Transverse colon (tissue), 4 donors: ENCODE measurements around the gene TEX55. TPM values are rescaled to one million over a fixed set of nuclear protein-coding genes. Genes with fewer than 3 reads are reported as not detected.
A peak's percentile ranks its signal among the peaks of the same experiment; 100 is the strongest.

Experiments
- DNase-seq: peaks from one replicate; pipeline ENCODE4 v3.0.0-alpha.2; 2019
- H3K27ac ChIP-seq, 4 donors: fragments of 200-600 bp; sonication (generic); 2 replicates each; pipeline ENCODE4 v1.5.1; 2016 to 2018; ENCODE audit warnings: inconsistent platforms in 4 of 4
- H3K27me3 ChIP-seq: fragments of 200-600 bp; sonication (generic); 2 replicates; pipeline ENCODE4 v1.5.1; 2017; ENCODE audit warnings: inconsistent platforms
- H3K36me3 ChIP-seq, 4 donors: fragments of 200-600 bp; sonication (generic); 2 replicates each; pipeline ENCODE4 v1.5.1; 2017 to 2019; ENCODE audit warnings: inconsistent platforms in 4 of 4
- H3K4me1 ChIP-seq, 4 donors: fragments of 200-600 bp; sonication (generic); 2 replicates each; pipeline ENCODE4 v1.5.1; 2017 to 2020; ENCODE audit warnings: inconsistent platforms in 4 of 4
- H3K4me3 ChIP-seq, 4 donors: fragments of 200-600 bp; sonication (generic); 1 replicate in 1 of 4; 2 replicates in 3 of 4; pipeline versions ENCODE4 v1.5.1 to v1.6.1; 2017 to 2019; ENCODE audit warnings: inconsistent platforms in 4 of 4
- H3K9me3 ChIP-seq, 2 donors: fragments of 200-600 bp; sonication (generic); 2 replicates each; pipeline ENCODE4 v1.5.1; 2017 to 2019; ENCODE audit warnings: inconsistent platforms in 2 of 2
- EP300 ChIP-seq: sonication (generic); formaldehyde crosslinking; IDR thresholded peaks from one replicate; pipeline ENCODE4 v1.6.1; 2017; ENCODE audit warnings: antibody characterized with exemption, low read depth
- POLR2A ChIP-seq: fragments of 450-650 bp; IDR thresholded peaks from one replicate; pipeline ENCODE4 v1.6.1; 2016; ENCODE audit warnings: antibody characterized with exemption, mild to moderate bottlenecking, moderate library complexity
- POLR2AphosphoS5 ChIP-seq, 3 donors: sonication (generic); formaldehyde crosslinking; IDR thresholded peaks; one replicate each; pipeline ENCODE4 v1.6.1; 2016; ENCODE audit warnings: antibody characterized with exemption in 3 of 3
- WGBS, 2 donors: methylation state at CpG; one replicate each; pipeline ENCODE4 v1.1.5; 2018; ENCODE audit warnings: low coverage in 1 of 2; 5-methylcytosine and 5-hydroxymethylcytosine counted together
- in situ Hi-C, 4 donors: fragments of 200-750 bp; cut with MboI; loops; one replicate each; pipeline versions ENCODE4 v1.15.0 to v1.15.1; 2017; ENCODE audit warnings: low sequenced_read_pairs in 3 of 4, low pct_ligation_motif_present in 1 of 4, low pct_unique_long_range_greater_than_20kb in 1 of 4
- intact Hi-C: fragments of 100-400 bp; cut with DNase I; formaldehyde crosslinking; loops from one replicate; pipeline ENCODE4 v1.15.1; 2023; ENCODE audit warnings: low total_unique reads
- total RNA-seq, 4 donors: library from RNA; depleted of rRNA; stranded (reverse); fragments of >200 nt; gene quantifications; one replicate each; pipeline ENCODE4 v1.1.0, GENCODE V29; 2016
- TF ChIP-seq, protein P1 (sequence below), 5 experiments: fragments of 200-600 bp in 3 of 5; fragments of 450-650 bp in 2 of 5; sonication (generic) in 3 of 5; IDR thresholded peaks; 1 replicate in 2 of 5; 2 replicates in 3 of 5; pipeline ENCODE4 v1.5.1; 2016 to 2017; ENCODE audit warnings: antibody characterized with exemption in 5 of 5, inconsistent platforms in 3 of 5, mild to moderate bottlenecking in 2 of 5, moderate library complexity in 1 of 5

TEX55 gene
- not detected for total RNA-seq

DNA sequence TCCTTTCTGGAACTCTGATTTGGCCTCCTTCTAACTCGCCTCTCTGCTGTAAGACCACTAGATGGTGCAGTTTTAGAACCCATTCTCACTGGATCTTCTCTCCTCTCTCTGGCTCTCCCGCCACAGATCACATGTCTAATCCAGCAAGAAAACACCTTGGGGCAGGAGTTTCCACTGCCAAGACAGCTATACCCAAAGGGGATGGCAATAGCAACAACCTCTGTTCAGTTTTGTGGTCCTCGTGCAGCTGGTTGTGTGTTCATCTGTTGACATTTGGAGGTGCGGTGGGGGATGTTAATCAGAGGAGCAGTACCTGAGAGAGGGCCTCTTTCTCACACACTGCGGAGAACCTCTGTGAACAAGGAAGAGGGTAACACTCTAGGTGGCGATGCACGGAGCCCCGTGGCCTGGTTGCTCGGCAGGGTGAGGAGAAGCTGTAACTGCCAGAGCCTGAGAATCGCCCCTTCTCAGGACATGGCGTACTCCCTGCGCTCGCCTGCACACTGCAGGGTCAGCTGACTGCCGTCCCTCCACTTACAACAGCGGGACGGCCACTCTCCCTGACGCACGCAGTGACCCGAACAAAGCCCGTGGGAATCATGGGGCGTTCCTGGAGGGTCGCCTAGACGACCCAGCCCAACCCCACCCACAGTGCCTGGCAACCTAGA, at the start of gene TEX55:
Gene TEX55, plus strand, starts transcription at position 666 of the 668 bp plus-strand sequence. CDS start 25 bp downstream, outside the sequence.
- no peaks in the 10 kb centered on the region for H3K36me3 ChIP-seq
- no peaks in the 10 kb centered on the region for H3K27me3 ChIP-seq
- no peak for TF ChIP-seq POLR2AphosphoS5 (IDR thresholded peaks at IDR 0.05)
- TF ChIP-seq, protein P1, sequence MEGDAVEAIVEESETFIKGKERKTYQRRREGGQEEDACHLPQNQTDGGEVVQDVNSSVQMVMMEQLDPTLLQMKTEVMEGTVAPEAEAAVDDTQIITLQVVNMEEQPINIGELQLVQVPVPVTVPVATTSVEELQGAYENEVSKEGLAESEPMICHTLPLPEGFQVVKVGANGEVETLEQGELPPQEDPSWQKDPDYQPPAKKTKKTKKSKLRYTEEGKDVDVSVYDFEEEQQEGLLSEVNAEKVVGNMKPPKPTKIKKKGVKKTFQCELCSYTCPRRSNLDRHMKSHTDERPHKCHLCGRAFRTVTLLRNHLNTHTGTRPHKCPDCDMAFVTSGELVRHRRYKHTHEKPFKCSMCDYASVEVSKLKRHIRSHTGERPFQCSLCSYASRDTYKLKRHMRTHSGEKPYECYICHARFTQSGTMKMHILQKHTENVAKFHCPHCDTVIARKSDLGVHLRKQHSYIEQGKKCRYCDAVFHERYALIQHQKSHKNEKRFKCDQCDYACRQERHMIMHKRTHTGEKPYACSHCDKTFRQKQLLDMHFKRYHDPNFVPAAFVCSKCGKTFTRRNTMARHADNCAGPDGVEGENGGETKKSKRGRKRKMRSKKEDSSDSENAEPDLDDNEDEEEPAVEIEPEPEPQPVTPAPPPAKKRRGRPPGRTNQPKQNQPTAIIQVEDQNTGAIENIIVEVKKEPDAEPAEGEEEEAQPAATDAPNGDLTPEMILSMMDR (IDR thresholded peaks at IDR 0.05) = peak; percentile 37 to 69 (median 54)
- no peaks in the 10 kb centered on the region for H3K9me3 ChIP-seq
- intact Hi-C loops (no loop called here), in situ Hi-C loops (no loop called here)
- H3K4me1 ChIP-seq = no peaks in the 10 kb centered on the region
- DNase-seq = peak; percentile 12
- no peak within 1 kb of the TSS for H3K4me3 ChIP-seq
- WGBS, 2 donors = 14 to 82% methylated on average over 2 to 23 of the region's 23 CpGs
- H3K27ac ChIP-seq = no peak within 1 kb of the TSS

DNA sequence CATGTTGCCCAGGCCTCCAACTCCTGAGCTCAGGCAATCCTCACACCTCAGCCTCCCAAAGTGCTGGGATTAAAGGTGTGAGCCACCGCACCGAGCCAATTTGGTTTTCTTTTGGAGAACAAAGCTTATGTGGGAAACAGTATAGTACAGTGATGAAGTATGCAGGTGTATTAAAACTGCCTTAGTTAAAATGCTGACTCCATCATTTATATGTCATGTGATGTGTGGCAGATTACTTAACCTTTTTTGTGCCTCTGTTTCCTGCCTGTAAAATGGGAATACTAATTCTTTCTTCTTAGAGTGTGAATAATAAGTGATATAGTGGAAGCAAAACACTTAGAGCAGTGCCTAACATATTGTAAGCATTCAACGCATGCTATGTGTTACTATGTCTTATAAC, 48.0 kb upstream of the TEX55 start:
- 95 to 100% methylated on average over 3 of the region's 3 CpGs for WGBS, 2 donors
- intact Hi-C loops = loop anchor here (1.0 kb wide), 1 partner anchor 216 kb away; no protein-coding TSS in a partner anchor
- in situ Hi-C loops = loop anchor here in 1 of 4 donors (10.0 kb wide), 1 partner anchor 213 kb away; no protein-coding TSS in a partner anchor

DNA sequence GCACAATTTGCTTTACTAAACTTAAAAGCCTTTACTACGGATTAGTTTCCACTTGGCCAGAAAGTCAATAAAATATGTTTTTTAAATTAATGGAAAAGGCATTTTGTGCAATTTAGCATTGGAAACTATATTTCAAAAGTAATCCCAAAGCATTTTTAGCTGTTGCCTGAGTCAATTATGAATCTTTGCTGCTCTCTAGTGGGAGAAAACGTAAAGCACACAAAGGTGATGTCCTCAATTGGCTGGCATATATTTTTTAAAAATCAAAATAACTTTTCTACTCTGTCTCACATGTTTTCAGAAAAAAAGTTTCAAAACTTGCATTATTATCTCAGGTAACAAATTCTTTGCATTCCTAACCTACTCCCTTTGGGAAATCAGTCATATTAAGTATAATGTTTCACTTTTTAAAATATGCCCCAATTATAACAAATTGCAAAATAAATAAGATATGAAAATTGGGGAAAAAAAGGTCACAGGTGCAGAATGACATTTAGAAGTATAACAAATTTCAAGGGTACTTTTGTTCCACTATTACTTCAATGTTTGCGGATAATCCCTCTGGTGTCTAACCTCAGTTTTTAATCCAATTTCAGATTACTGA, 47.2 kb upstream of the TEX55 start:
- intact Hi-C loops = loop anchor here (1.0 kb wide), 1 partner anchor 216 kb away; no protein-coding TSS in a partner anchor
- DNase-seq = no peak

More for the DNA sequence above, 48.0 kb upstream of the TEX55 start:
- Histone ChIP-seq H3K4me1 (no peaks in the 10 kb centered on the region), H3K36me3 (no peaks in the 10 kb centered on the region), H3K27ac (no peak overlapping the region), H3K4me3 (no peak overlapping the region), H3K27me3 (no peaks in the 10 kb centered on the region), H3K9me3 (no peaks in the 10 kb centered on the region)
- TF ChIP-seq POLR2A = no peak
- no peak for TF ChIP-seq EP300
- TF ChIP-seq, protein P1 (IDR thresholded peaks at IDR 0.05) = no peak
- TF ChIP-seq POLR2AphosphoS5 (IDR thresholded peaks at IDR 0.05) = no peak
- DNase-seq = no peak

DNA sequence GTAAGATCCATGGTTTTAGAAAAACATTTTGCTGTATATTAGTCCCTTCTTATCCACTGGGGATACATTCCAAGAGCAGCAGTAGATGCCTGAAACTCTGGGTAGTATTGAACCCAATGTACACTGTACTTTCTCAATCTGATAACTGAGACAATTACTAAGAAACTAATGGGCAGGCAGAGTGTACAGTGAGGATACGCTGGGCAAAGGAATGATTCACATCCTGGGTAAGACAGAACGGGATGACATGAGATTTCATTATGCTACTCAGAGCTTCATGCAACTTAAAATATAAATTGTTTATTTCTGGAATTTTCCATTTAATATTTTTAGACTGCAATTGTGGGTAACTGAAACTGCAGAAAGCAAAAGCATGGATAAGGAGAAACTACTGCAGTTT, 46.2 kb upstream of the TEX55 start:
- in situ Hi-C loops = loop anchor here in 3 of 4 donors (5.0 to 10.0 kb wide), 2 partner anchors 215 to 217 kb away; no protein-coding TSS in a partner anchor
- 52 to 57% methylated on average over 2 of the region's 2 CpGs for WGBS, 2 donors

More for the DNA sequence above, 47.2 kb upstream of the TEX55 start:
- 33% methylated on average over 3 of the region's 3 CpGs for WGBS, 2 donors
- no peak overlapping the region for H3K27ac ChIP-seq
- in situ Hi-C loops = loop anchor here in 1 of 4 donors (10.0 kb wide), 1 partner anchor 214 kb away; no protein-coding TSS in a partner anchor
- no peak overlapping the region for H3K4me3 ChIP-seq
- H3K4me1 ChIP-seq = no peaks in the 10 kb centered on the region
- no peaks in the 10 kb centered on the region for H3K9me3 ChIP-seq
- H3K27me3 ChIP-seq = no peaks in the 10 kb centered on the region
- no peak for TF ChIP-seq POLR2AphosphoS5 (IDR thresholded peaks at IDR 0.05)
- no peak for TF ChIP-seq EP300
- TF ChIP-seq POLR2A = no peak
- TF ChIP-seq, protein P1 (IDR thresholded peaks at IDR 0.05) = peak; percentile 45 to 57 (median 53)
- H3K36me3 ChIP-seq = no peaks in the 10 kb centered on the region

More for the DNA sequence above, 46.2 kb upstream of the TEX55 start:
- intact Hi-C loops = no loop called here
- Histone ChIP-seq H3K9me3 (no peaks in the 10 kb centered on the region), H3K27ac (no peak overlapping the region), H3K4me3 (no peak overlapping the region), H3K36me3 (no peaks in the 10 kb centered on the region), H3K4me1 (no peaks in the 10 kb centered on the region), H3K27me3 (no peaks in the 10 kb centered on the region)
- DNase-seq = no peak
- TF ChIP-seq EP300 (no peak), POLR2A (no peak), POLR2AphosphoS5 (IDR thresholded peaks at IDR 0.05) (no peak)
- TF ChIP-seq, protein P1 (IDR thresholded peaks at IDR 0.05) = no peak
